Hepatocyte (in vitro differentiated cells): ENCODE results near the gene SST. TPM values are rescaled to one million over a fixed set of nuclear protein-coding genes. Genes with fewer than 3 reads are reported as not detected.

Experiments used
- DNase-seq: peaks from one replicate; pipeline ENCODE4 v3.0.0-alpha.2; 2016; ENCODE audit warnings: low spot score
- H2AFZ ChIP-seq: fragments of 200-600 bp; sonication (generic); 2 replicates; pipeline ENCODE4 v1.6.0; 2016; ENCODE audit warnings: antibody characterized with exemption, mild to moderate bottlenecking
- H3K27ac ChIP-seq: fragments of 200-600 bp; sonication (generic); 2 replicates; pipeline ENCODE4 v1.5.1; 2016; ENCODE audit warnings: mild to moderate bottlenecking
- H3K27me3 ChIP-seq: fragments of 200-600 bp; sonication (generic); 2 replicates; pipeline ENCODE4 v1.6.1; 2016
- H3K36me3 ChIP-seq: fragments of 200-600 bp; sonication (generic); replicated peaks from 2 replicates; pipeline ENCODE4 v1.5.1; 2016; ENCODE audit warnings: low read depth; ENCODE audit not compliant: insufficient read depth
- H3K4me1 ChIP-seq: fragments of 200-600 bp; sonication (generic); 2 replicates; pipeline ENCODE4 v1.5.1; 2016; ENCODE audit warnings: mild to moderate bottlenecking, moderate library complexity; ENCODE audit not compliant: insufficient read depth
- H3K4me2 ChIP-seq: fragments of 200-600 bp; sonication (generic); 2 replicates; pipeline ENCODE4 v1.6.0; 2016
- H3K4me3 ChIP-seq: fragments of 200-600 bp; sonication (generic); 2 replicates; pipeline ENCODE4 v1.5.1; 2016; ENCODE audit warnings: mild to moderate bottlenecking
- H3K79me2 ChIP-seq: fragments of 200-600 bp; sonication (generic); 2 replicates; pipeline ENCODE4 v1.6.0; 2017; ENCODE audit warnings: mild to moderate bottlenecking
- H3K9me2 ChIP-seq: fragments of 200-600 bp; sonication (generic); replicated peaks from 2 replicates; pipeline ENCODE4 v1.6.0; 2017; ENCODE audit warnings: mild to moderate bottlenecking; ENCODE audit not compliant: insufficient read depth
- H3K9me3 ChIP-seq: fragments of 200-600 bp; sonication (generic); 2 replicates; pipeline ENCODE4 v1.5.1; 2016; ENCODE audit warnings: low read depth, mild to moderate bottlenecking
- H4K20me1 ChIP-seq: fragments of 200-600 bp; sonication (generic); 2 replicates; pipeline ENCODE4 v1.6.0; 2016; ENCODE audit warnings: mild to moderate bottlenecking; ENCODE audit not compliant: insufficient read depth, poor library complexity, severe bottlenecking
- CTCF ChIP-seq: fragments of 200-600 bp; sonication (generic); IDR thresholded peaks from 2 replicates; pipeline ENCODE4 v1.5.1; 2016; ENCODE audit warnings: antibody characterized with exemption, mild to moderate bottlenecking; ENCODE audit not compliant: poor library complexity
- EZH2 ChIP-seq: fragments of 200-600 bp; sonication (generic); IDR thresholded peaks from 2 replicates; pipeline ENCODE4 v1.6.1; 2016; ENCODE audit warnings: antibody characterized with exemption, mild to moderate bottlenecking, borderline replicate concordance
- EZH2phosphoT487 ChIP-seq: fragments of 200-600 bp; sonication (generic); IDR thresholded peaks from one replicate; pipeline ENCODE4 v1.6.1; 2018; ENCODE audit warnings: antibody characterized with exemption, mild to moderate bottlenecking, low read depth, moderate library complexity; ENCODE audit not compliant: unreplicated experiment, severe bottlenecking
- WGBS: methylation state at CpG from one replicate; pipeline ENCODE4 v1.1.6; 2016; ENCODE audit warnings: low lambda C conversion rate; ENCODE audit errors: missing lambda C conversion rate; 5-methylcytosine and 5-hydroxymethylcytosine counted together
- polyA plus RNA-seq: library from polyadenylated mRNA; unstranded; fragments of >200 nt; fragmentation: Nextera tagmentation; extraction: Ambion mirVana; gene quantifications from 2 replicates; pipeline ENCODE4 v1.2.1, GENCODE V29; 2016
- total RNA-seq: library from RNA; depleted of rRNA; stranded (reverse); fragments of >200 nt; gene quantifications from 2 replicates; pipeline ENCODE4 v1.2.3, GENCODE V29; 2014

Gene SST
- total and polyA plus RNA-seq, 2 experiments from 2014 or later, result 53.5 to 112 TPM

GRCh38 chr3:187624588-187624987 is 45.6 kb downstream of the SST start:
- no peak overlapping the region for H2AFZ ChIP-seq
- no peaks in the 10 kb centered on the region for H3K79me2 ChIP-seq
- H3K4me3 ChIP-seq, result no peak overlapping the region
- no peak for TF ChIP-seq CTCF
- H3K9me2 ChIP-seq, result no peaks in the 10 kb centered on the region
- no peaks in the 10 kb centered on the region for H3K9me3 ChIP-seq
- no peaks in the 10 kb centered on the region for H3K27me3 ChIP-seq
- no peak overlapping the region for H3K4me2 ChIP-seq
- no peaks in the 10 kb centered on the region for H3K36me3 ChIP-seq
- WGBS, result 31% methylated on average over 4 of the region's 4 CpGs
- no peak overlapping the region for H3K27ac ChIP-seq
- H4K20me1 ChIP-seq, result no peaks in the 10 kb centered on the region
- DNase-seq, result no peak
- H3K4me1 ChIP-seq, result no peaks in the 10 kb centered on the region

- TF ChIP-seq EZH2phosphoT487 (no peak), EZH2 (no peak), CTCF (no peak)
- H3K9me3 ChIP-seq, result no peaks in the 10 kb centered on the region
- H3K27ac ChIP-seq, result no peak overlapping the region
- no peaks in the 10 kb centered on the region for H3K27me3 ChIP-seq
- no peak overlapping the region for H3K4me3 ChIP-seq
- H3K36me3 ChIP-seq, result no peaks in the 10 kb centered on the region
- H2AFZ ChIP-seq, result no peak overlapping the region
- no peak for DNase-seq
- H4K20me1 ChIP-seq, result no peaks in the 10 kb centered on the region
- 69% methylated on average over 5 of the region's 5 CpGs for WGBS
- no peaks in the 10 kb centered on the region for H3K79me2 ChIP-seq
- no peaks in the 10 kb centered on the region for H3K4me1 ChIP-seq
- H3K9me2 ChIP-seq, result no peaks in the 10 kb centered on the region
- H3K4me2 ChIP-seq, result no peak overlapping the region
Measured at GRCh38 chr3:187623285-187623814, 46.8 kb downstream of the SST start.

- TF ChIP-seq EZH2 (no peak), CTCF (no peak), EZH2phosphoT487 (no peak)
- Histone ChIP-seq H3K4me2 (no peak overlapping the region), H3K36me3 (no peaks in the 10 kb centered on the region), H2AFZ (no peak overlapping the region), H3K79me2 (no peaks in the 10 kb centered on the region), H3K27ac (no peak overlapping the region), H3K27me3 (no peaks in the 10 kb centered on the region), H3K4me1 (no peaks in the 10 kb centered on the region), H3K9me2 (no peaks in the 10 kb centered on the region), H4K20me1 (no peaks in the 10 kb centered on the region), H3K9me3 (no peaks in the 10 kb centered on the region), H3K4me3 (no peak overlapping the region)
- no peak for DNase-seq
- WGBS, result 73% methylated on average over 2 of the region's 2 CpGs
Measured at GRCh38 chr3:187621881-187622280, 48.3 kb downstream of the SST start.

- no peak for TF ChIP-seq EZH2phosphoT487
- no peak for TF ChIP-seq EZH2
- no peak for TF ChIP-seq CTCF
- WGBS, result 90% methylated on average over 2 of the region's 2 CpGs
- no peak overlapping the region for H3K27ac ChIP-seq
- no peaks in the 10 kb centered on the region for H3K79me2 ChIP-seq
- no peak overlapping the region for H3K4me3 ChIP-seq
- no peak overlapping the region for H2AFZ ChIP-seq
- no peak overlapping the region for H3K4me2 ChIP-seq
- no peaks in the 10 kb centered on the region for H3K36me3 ChIP-seq
- no peaks in the 10 kb centered on the region for H3K27me3 ChIP-seq
- DNase-seq, result no peak
- H3K9me2 ChIP-seq, result no peaks in the 10 kb centered on the region
- H3K4me1 ChIP-seq, result no peaks in the 10 kb centered on the region
- no peaks in the 10 kb centered on the region for H4K20me1 ChIP-seq
- no peaks in the 10 kb centered on the region for H3K9me3 ChIP-seq
Measured at GRCh38 chr3:187619461-187619860, 50.7 kb downstream of the SST start.
